ENCODE measurements around the gene ZNF550. TPM values are rescaled to one million over a fixed set of nuclear protein-coding genes. Genes with fewer than 3 reads are reported as not detected.

Gene ZNF550
- total and polyA plus RNA-seq, 9 of the 15 experiments (the other 6 are each of a cell fraction or from before 2014, with no cell fraction given) = 1.6 to 11.8 (median 4.3) TPM

DNA sequence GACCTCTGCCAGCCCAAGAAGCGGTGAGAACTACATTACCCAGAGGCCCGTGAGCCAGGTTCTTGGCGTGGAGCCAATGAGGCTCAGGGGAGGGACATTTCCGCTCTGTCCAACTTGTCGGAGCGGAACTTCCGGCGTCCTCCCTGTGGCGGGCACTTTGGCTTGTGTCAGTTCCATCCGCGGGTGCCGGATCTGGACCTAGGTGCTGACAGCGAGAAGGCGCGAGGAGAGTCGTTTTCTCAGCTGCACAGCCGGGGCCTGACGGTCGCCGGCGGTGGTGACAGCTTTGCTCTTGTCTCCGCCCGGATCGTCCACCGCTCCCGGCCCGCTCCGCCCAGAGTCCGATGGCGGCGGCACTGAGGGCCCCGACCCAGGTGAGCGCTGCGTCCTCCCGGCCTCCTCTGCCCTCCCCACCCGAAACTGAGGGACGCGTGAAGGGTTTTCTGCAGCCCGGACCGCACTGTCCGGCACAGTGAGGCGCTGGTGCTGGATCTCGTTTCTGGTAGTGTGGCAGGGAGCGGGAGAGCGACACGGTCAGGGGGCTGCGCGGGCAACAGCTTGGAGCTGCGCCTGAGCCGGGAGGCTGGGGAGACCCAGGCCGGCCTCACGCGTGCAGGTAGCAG lies 40.2 kb upstream of the ZNF550 start, which contains the start of gene ZNF530 (continued):
- TF ChIP-seq, protein P1, sequence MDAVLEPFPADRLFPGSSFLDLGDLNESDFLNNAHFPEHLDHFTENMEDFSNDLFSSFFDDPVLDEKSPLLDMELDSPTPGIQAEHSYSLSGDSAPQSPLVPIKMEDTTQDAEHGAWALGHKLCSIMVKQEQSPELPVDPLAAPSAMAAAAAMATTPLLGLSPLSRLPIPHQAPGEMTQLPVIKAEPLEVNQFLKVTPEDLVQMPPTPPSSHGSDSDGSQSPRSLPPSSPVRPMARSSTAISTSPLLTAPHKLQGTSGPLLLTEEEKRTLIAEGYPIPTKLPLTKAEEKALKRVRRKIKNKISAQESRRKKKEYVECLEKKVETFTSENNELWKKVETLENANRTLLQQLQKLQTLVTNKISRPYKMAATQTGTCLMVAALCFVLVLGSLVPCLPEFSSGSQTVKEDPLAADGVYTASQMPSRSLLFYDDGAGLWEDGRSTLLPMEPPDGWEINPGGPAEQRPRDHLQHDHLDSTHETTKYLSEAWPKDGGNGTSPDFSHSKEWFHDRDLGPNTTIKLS (IDR thresholded peaks at IDR 0.05; ENCODE audit: borderline replicate concordance, low read depth) = peak; percentile 50; the same call in 1 of the 2 replicates
- no peak for TF ChIP-seq HOXB6 (CRISPR knock-in tag; IDR thresholded peaks at IDR 0.05; ENCODE audit: borderline replicate concordance)
- peak; percentile 97 for TF ChIP-seq SMAD1 (IDR thresholded peaks at IDR 0.05; ENCODE audit: low read depth, low read length, partially characterized antibody)
- TF ChIP-seq ZNF197 (CRISPR knock-in tag; IDR thresholded peaks at IDR 0.05; ENCODE audit: low read depth) = 0 out of 2 replicates have a peak, but pooled peaks have one; percentile 41
- peak; percentile 78; the same call in 1 of the 2 replicates for TF ChIP-seq PHF8 (IDR thresholded peaks at IDR 0.05; ENCODE audit: borderline replicate concordance, low read length)
- no peak for TF ChIP-seq LARP7 (IDR thresholded peaks at IDR 0.05)
- peak; percentile 34 for TF ChIP-seq KDM5B (IDR thresholded peaks at IDR 0.05; ENCODE audit: insufficient replicate concordance, low read depth, low read length)
- peak; percentile 59 for TF ChIP-seq ELF1 (tag; IDR thresholded peaks at IDR 0.05)
- TF ChIP-seq MYNN (IDR thresholded peaks at IDR 0.05) = no peak
- TF ChIP-seq MYNN (CRISPR knock-in tag; IDR thresholded peaks at IDR 0.05) = no peak
- 0 out of 4 replicates have a peak, but pooled peaks have one; percentile 14 to 25 for TF ChIP-seq FOXK2 (conservative IDR thresholded peaks at IDR 0.05 in 1 of 2, IDR thresholded peaks at IDR 0.05 in 1 of 2; ENCODE audit: low read depth in 2 of 2)
- TF ChIP-seq MYC (IDR thresholded peaks at IDR 0.05; ENCODE audit: low read depth, low read length) = 0 out of 2 replicates have a peak, but pooled peaks have one; percentile 23
- no peak for TF ChIP-seq MYC (CRISPR knock-in tag; IDR thresholded peaks at IDR 0.05; ENCODE audit: borderline replicate concordance, low read depth)
- TF ChIP-seq BCL6 (CRISPR knock-in tag; IDR thresholded peaks at IDR 0.05) = no peak
- TF ChIP-seq ATF7 (IDR thresholded peaks at IDR 0.05) = peak; percentile 58; the same call in 1 of the 2 replicates
- peak; percentile 71 for TF ChIP-seq RBFOX2 (IDR thresholded peaks at IDR 0.05; ENCODE audit: low read depth, low read length)

All from K562 (cell line).